Measurements from ENCODE around the gene NT5C2. TPM values are rescaled to one million over a fixed set of nuclear protein-coding genes. Genes with fewer than 3 reads are reported as not detected.

NT5C2 gene
- total and polyA plus RNA-seq, 2 of the 4 experiments (the other 2 are of a cell fraction): 60.0 to 65.1 TPM

- TF ChIP-seq MAZ (IDR thresholded peaks at IDR 0.05; ENCODE audit: borderline replicate concordance, low read depth, low read length): no peak
- TF ChIP-seq RCOR1 (IDR thresholded peaks at IDR 0.05; ENCODE audit: insufficient replicate concordance, low read length): no peak
- TF ChIP-seq RAD21 (IDR thresholded peaks at IDR 0.05; ENCODE audit: low read length): no peak
- TF ChIP-seq SMC3 (IDR thresholded peaks at IDR 0.05; ENCODE audit: low read depth, low read length): no peak
- no peak for TF ChIP-seq CHD1 (IDR thresholded peaks at IDR 0.05; ENCODE audit: low read depth, low read length)
- TF ChIP-seq MXI1 (IDR thresholded peaks at IDR 0.05; ENCODE audit: borderline replicate concordance, low read depth, low read length): no peak
- TF ChIP-seq CEBPB (IDR thresholded peaks at IDR 0.05; ENCODE audit: low read depth, low read length): no peak
- no peak for TF ChIP-seq USF2 (IDR thresholded peaks at IDR 0.05; ENCODE audit: low read depth, low read length)
- no peak for TF ChIP-seq NFE2L2 (IDR thresholded peaks at IDR 0.05; ENCODE audit: low read depth, low read length)
- no peak for TF ChIP-seq RFX5 (IDR thresholded peaks at IDR 0.05; ENCODE audit: low read depth, low read length)
- TF ChIP-seq BHLHE40 (IDR thresholded peaks at IDR 0.05; ENCODE audit: low read depth, low read length): no peak
- TF ChIP-seq ELK1 (IDR thresholded peaks at IDR 0.05; ENCODE audit: borderline replicate concordance, low read depth, low read length): no peak
- no peak for TF ChIP-seq CTCF (conservative IDR thresholded peaks at IDR 0.05; ENCODE audit: low read depth, low read length)
- TF ChIP-seq MAFK (IDR thresholded peaks at IDR 0.05; ENCODE audit: low read depth, low read length): no peak
- TF ChIP-seq POLR2A (IDR thresholded peaks at IDR 0.05; ENCODE audit: low read depth, low read length): no peak
- TF ChIP-seq FOS (IDR thresholded peaks at IDR 0.05; ENCODE audit: low read depth, low read length): no peak
- peak overlapping the region; percentile 86 for H2BK5ac ChIP-seq (ENCODE audit: low read depth, low read length, poor library complexity, severe bottlenecking)
- no peak overlapping the region for H4K5ac ChIP-seq (ENCODE audit: low read depth, low read length)
- no peak overlapping the region for H2BK15ac ChIP-seq (ENCODE audit: low read depth, low read length)
- H4K8ac ChIP-seq (ENCODE audit: low read depth in 2 of 2, low read length in 2 of 2): no peak overlapping the region; a peak in 1 of 4 replicates
- dilution Hi-C loops (cut with HindIII; ENCODE audit: low sequenced_read_pairs, unreplicated experiment) (no loop called here), intact Hi-C loops (cut with micrococcal nuclease) (no loop called here), in situ Hi-C loops (cut with MboI; ENCODE audit: low sequenced_read_pairs) (no loop called here)
- WGBS, 2 experiments (ENCODE audit: extremely low coverage in 2 of 2, insufficient read length in 1 of 2): 33% methylated on average over 1 of the region's 2 CpGs; no CpG with 5 or more reads in 1 of the 2 experiments
- no TSS peak for BruUV-seq (replicated peaks)
- no peak overlapping the region for H2AK5ac ChIP-seq (ENCODE audit: low read depth, low read length)
- no peak overlapping the region for H3K4me2 ChIP-seq (ENCODE audit: low read depth, low read length)
- H3K27me3 ChIP-seq (ENCODE audit: control insufficient read depth, insufficient read depth, low read length): no peaks in the 10 kb centered on the region
- no peak overlapping the region for H2AFZ ChIP-seq (replicated peaks; ENCODE audit: low read length, poor library complexity)
- no peak overlapping the region; the same call in 1 of the 2 replicates for H2BK120ac ChIP-seq (ENCODE audit: low read depth, low read length)
- H3K23ac ChIP-seq (ENCODE audit: low read depth, low read length): no peak overlapping the region
- no peak overlapping the region for H3K14ac ChIP-seq (replicated peaks; ENCODE audit: low read depth, low read length)
- no peak overlapping the region for H4K91ac ChIP-seq (ENCODE audit: insufficient read depth, low read depth, low read length)
- no peak overlapping the region for H3K4ac ChIP-seq (ENCODE audit: low read depth, low read length)
- no peak overlapping the region for H2AK9ac ChIP-seq (replicated peaks; ENCODE audit: low read depth, low read length, poor library complexity)
- peaks cover 9% of the 10 kb centered on the region; the same call in 1 of the 2 replicates for H4K20me1 ChIP-seq (ENCODE audit: insufficient read depth, low read length)
- H3K9ac ChIP-seq (ENCODE audit: low read depth, low read length): no peak overlapping the region
- ATAC-seq (ENCODE audit: low read depth) (no peak), DNase-seq (no peak)
- H3K9me3 ChIP-seq (ENCODE audit: control insufficient read depth, insufficient read depth, low read length): no peaks in the 10 kb centered on the region
- H3K56ac ChIP-seq (ENCODE audit: extremely low read depth, insufficient read depth, low read length): no peak overlapping the region
- H3K4me1 ChIP-seq (ENCODE audit: control insufficient read depth, insufficient read depth, low read length): peaks cover 18% of the 10 kb centered on the region
- H3K36me3 ChIP-seq (ENCODE audit: control insufficient read depth, insufficient read depth, low read length): no peaks in the 10 kb centered on the region
- H3K9me1 ChIP-seq (ENCODE audit: insufficient read depth, low read length): peaks cover 20% of the 10 kb centered on the region
- ChIA-PET POLR2A (ENCODE audit: unreplicated experiment) (no interaction called here), CTCF (interaction anchor here (1.6 kb wide), 1 partner anchor 86 kb away, joined by 3 read pairs; no protein-coding TSS in a partner anchor)
- no peak overlapping the region for H3K18ac ChIP-seq (ENCODE audit: low read depth, low read length)
- H3K79me1 ChIP-seq (ENCODE audit: low read depth in 1 of 2, low read length in 2 of 2): peaks cover 0 to 18% of the 10 kb centered on the region in 2 experiments; a peak in 1 of 4 replicates
- H3K4me3 ChIP-seq (ENCODE audit: insufficient read depth, low read depth, low read length): no peak overlapping the region
- H3K27ac ChIP-seq (ENCODE audit: insufficient read depth, low read length): no peak overlapping the region
- H2BK20ac ChIP-seq (ENCODE audit: low read depth, low read length): peak overlapping the region; percentile 32; the same call in 1 of the 2 replicates
These were observed 3.4 kb upstream of the NT5C2 start for GRCh38 chr10:103196516-103196915.

Data from IMR-90 (cell line).